Melanocyte of skin (primary cell): ENCODE measurements around the gene SDK1. TPM values are rescaled to one million over a fixed set of nuclear protein-coding genes. Genes with fewer than 3 reads are reported as not detected.

Experiments
- total RNA-seq, 2 donors: library from RNA; depleted of rRNA; stranded (reverse); fragments of >200 nt; gene quantifications; 2 replicates each; pipeline ENCODE4 v1.2.3, GENCODE V29; 2012

SDK1 gene, protein sequence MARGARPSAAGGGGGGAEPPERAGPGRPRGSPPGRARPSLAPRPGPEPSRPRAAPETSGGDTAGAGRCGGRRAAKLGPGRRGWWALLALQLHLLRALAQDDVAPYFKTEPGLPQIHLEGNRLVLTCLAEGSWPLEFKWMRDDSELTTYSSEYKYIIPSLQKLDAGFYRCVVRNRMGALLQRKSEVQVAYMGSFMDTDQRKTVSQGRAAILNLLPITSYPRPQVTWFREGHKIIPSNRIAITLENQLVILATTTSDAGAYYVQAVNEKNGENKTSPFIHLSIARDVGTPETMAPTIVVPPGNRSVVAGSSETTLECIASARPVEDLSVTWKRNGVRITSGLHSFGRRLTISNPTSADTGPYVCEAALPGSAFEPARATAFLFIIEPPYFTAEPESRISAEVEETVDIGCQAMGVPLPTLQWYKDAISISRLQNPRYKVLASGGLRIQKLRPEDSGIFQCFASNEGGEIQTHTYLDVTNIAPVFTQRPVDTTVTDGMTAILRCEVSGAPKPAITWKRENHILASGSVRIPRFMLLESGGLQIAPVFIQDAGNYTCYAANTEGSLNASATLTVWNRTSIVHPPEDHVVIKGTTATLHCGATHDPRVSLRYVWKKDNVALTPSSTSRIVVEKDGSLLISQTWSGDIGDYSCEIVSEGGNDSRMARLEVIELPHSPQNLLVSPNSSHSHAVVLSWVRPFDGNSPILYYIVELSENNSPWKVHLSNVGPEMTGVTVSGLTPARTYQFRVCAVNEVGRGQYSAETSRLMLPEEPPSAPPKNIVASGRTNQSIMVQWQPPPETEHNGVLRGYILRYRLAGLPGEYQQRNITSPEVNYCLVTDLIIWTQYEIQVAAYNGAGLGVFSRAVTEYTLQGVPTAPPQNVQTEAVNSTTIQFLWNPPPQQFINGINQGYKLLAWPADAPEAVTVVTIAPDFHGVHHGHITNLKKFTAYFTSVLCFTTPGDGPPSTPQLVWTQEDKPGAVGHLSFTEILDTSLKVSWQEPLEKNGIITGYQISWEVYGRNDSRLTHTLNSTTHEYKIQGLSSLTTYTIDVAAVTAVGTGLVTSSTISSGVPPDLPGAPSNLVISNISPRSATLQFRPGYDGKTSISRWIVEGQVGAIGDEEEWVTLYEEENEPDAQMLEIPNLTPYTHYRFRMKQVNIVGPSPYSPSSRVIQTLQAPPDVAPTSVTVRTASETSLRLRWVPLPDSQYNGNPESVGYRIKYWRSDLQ (N-terminal part only)
- total RNA-seq, result 1 to 10 TPM; 1.7 to 2.0 TPM

GRCh38 chr7:3300651-3301448 lies at the start of gene SDK1:
Gene SDK1, plus strand, starts transcription at chr7:3301252. Its CDS starts 335 bp downstream, at chr7:3301587.

